Uterus (tissue), 2 donors: Measurements from ENCODE around the gene SLC4A4.

Experiments
- POLR2A ChIP-seq, 2 donors: fragments of 450-650 bp; IDR thresholded peaks; one replicate each; pipeline ENCODE4 v1.6.1; 2016; ENCODE audit warnings: antibody characterized with exemption in 2 of 2, mild to moderate bottlenecking in 1 of 2, moderate library complexity in 1 of 2
- TF ChIP-seq, protein P1 (sequence below), 4 experiments: fragments of 200-600 bp in 2 of 4; fragments of 450-650 bp in 2 of 4; sonication (generic) in 2 of 4; IDR thresholded peaks; one replicate each; pipeline ENCODE4 v1.5.1; 2016 to 2019; ENCODE audit warnings: antibody characterized with exemption in 4 of 4, mild to moderate bottlenecking in 2 of 4, moderate library complexity in 1 of 4

DNA sequence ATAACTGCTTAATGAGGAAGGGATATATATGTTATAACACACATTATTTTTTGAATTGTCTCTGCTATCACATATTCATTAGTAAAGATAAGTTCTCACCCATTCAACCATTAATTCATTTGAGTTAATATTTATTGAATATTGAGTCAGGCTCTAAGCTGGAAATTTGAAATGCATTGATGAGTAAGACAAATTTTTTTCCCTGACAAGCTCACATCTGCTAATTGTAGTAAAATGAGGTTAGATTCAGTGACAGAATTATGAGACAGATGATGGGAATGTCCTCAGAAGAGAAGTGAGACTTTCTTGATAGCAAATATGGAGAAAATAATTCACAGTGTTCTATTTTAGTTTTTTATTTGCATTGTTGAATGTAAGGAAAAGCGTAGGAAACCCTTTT, 194.3 kb downstream of the SLC4A4 start:
- TF ChIP-seq, protein P1, sequence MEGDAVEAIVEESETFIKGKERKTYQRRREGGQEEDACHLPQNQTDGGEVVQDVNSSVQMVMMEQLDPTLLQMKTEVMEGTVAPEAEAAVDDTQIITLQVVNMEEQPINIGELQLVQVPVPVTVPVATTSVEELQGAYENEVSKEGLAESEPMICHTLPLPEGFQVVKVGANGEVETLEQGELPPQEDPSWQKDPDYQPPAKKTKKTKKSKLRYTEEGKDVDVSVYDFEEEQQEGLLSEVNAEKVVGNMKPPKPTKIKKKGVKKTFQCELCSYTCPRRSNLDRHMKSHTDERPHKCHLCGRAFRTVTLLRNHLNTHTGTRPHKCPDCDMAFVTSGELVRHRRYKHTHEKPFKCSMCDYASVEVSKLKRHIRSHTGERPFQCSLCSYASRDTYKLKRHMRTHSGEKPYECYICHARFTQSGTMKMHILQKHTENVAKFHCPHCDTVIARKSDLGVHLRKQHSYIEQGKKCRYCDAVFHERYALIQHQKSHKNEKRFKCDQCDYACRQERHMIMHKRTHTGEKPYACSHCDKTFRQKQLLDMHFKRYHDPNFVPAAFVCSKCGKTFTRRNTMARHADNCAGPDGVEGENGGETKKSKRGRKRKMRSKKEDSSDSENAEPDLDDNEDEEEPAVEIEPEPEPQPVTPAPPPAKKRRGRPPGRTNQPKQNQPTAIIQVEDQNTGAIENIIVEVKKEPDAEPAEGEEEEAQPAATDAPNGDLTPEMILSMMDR (IDR thresholded peaks at IDR 0.05), result no peak
- TF ChIP-seq POLR2A (IDR thresholded peaks at IDR 0.05), result no peak
